ENCODE data around the gene TPCN1. TPM values are rescaled to one million over a fixed set of nuclear protein-coding genes. Genes with fewer than 3 reads are reported as not detected.

Gene TPCN1
- total and polyA plus RNA-seq, 11 donors: 22.6 to 136 (median 80.5) TPM

DNA sequence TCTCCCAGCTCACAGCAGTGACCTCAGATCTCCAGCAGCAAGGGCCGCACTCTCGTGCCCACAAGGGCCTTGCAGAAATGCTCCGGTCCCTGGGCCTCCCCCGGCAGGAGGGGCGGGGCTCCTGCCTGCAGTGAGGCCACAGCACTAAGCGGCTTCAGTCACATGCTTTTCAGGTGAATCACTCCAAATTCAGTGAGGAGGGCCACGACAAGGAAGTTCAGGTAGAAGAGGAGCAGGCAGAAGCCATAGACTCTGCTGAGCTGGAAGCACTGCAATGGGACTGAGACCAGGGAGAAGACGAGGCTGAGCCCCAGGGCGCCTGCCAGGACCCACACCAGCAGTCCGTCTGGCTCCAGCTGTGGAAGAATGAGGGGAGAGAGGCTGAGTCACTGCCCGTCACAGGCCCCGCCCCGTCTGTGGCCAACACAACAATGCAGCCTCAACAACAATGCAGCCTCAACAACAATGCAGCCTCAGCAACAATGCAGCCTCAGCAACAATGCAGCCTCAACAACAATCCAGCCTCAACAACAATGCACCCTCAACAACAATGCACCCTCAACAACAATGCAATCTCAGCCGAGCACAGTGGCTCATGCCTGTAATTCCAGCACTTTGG, 78.5 kb downstream of the TPCN1 start:
- no peaks in the 10 kb centered on the region for H3K9me3 ChIP-seq
- H3K27me3 ChIP-seq: no peaks in the 10 kb centered on the region
- H3K27ac ChIP-seq: peak overlapping the region; percentile 70 to 91 (median 84)
- peaks cover 0 to 53% (median 31%) of the 10 kb centered on the region in 12 donors for H3K4me1 ChIP-seq
- DNase-seq: peak; percentile 57 to 86 (median 82)
- peak; percentile 17 to 75 (median 54) for ATAC-seq
- no peak overlapping the region for H3K4me3 ChIP-seq
- TF ChIP-seq POLR2A (IDR thresholded peaks at IDR 0.05): no peak
- TF ChIP-seq, protein P1, sequence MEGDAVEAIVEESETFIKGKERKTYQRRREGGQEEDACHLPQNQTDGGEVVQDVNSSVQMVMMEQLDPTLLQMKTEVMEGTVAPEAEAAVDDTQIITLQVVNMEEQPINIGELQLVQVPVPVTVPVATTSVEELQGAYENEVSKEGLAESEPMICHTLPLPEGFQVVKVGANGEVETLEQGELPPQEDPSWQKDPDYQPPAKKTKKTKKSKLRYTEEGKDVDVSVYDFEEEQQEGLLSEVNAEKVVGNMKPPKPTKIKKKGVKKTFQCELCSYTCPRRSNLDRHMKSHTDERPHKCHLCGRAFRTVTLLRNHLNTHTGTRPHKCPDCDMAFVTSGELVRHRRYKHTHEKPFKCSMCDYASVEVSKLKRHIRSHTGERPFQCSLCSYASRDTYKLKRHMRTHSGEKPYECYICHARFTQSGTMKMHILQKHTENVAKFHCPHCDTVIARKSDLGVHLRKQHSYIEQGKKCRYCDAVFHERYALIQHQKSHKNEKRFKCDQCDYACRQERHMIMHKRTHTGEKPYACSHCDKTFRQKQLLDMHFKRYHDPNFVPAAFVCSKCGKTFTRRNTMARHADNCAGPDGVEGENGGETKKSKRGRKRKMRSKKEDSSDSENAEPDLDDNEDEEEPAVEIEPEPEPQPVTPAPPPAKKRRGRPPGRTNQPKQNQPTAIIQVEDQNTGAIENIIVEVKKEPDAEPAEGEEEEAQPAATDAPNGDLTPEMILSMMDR (IDR thresholded peaks at IDR 0.05): no peak
- peaks cover 0 to 68% (median 56%) of the 10 kb centered on the region in 9 donors for H3K36me3 ChIP-seq
- intact Hi-C loops (cut with DNase I): loop anchor here in 4 of 10 donors (5.0 to 10.0 kb wide), 4 partner anchors 67 to 105 kb away; partner anchors contain the start of gene TPCN1 (in 1 of the 4)
- 44 to 54% (median 48%) methylated on average over 14 of the region's 14 CpGs for WGBS, 4 donors

DNA sequence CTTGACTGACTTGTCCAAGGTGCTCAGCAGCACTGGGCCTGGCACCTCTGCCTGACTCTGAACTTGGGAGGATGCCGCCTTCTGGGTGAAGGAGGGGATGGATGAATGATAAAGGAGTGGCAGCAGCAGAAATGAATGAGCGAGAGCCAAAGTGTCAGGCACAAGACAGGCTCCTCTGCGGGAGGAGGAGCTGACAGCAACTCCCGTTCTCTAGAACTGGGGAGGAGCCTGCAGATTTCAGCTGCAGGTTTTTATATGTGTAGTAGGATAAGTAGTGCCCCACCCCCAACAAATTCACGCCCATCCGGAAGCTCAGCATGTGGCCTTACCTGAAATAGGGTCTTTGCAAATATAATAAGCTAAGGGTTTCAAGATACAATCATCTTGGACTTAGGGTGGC, 80.5 kb downstream of the TPCN1 start:
- Histone ChIP-seq H3K9me3 (no peaks in the 10 kb centered on the region), H3K4me3 (no peak overlapping the region), H3K36me3 (peaks cover 0 to 68% (median 56%) of the 10 kb centered on the region in 9 donors), H3K27me3 (no peaks in the 10 kb centered on the region), H3K4me1 (peaks cover 0 to 37% (median 29%) of the 10 kb centered on the region in 12 donors), H3K27ac (no peak overlapping the region)
- ATAC-seq: no peak
- no peak for DNase-seq
- intact Hi-C loops (cut with DNase I): no loop called here
- TF ChIP-seq, protein P1 (IDR thresholded peaks at IDR 0.05): no peak
- WGBS, 4 donors: 86 to 94% (median 90%) methylated on average over 6 of the region's 6 CpGs

- DNase-seq: no peak
- ATAC-seq: no peak
- Histone ChIP-seq H3K4me1 (peaks cover 0 to 30% (median 23%) of the 10 kb centered on the region in 12 donors), H3K36me3 (peaks cover 0 to 69% (median 54%) of the 10 kb centered on the region in 9 donors), H3K27ac (no peak overlapping the region), H3K4me3 (no peak overlapping the region), H3K9me3 (no peaks in the 10 kb centered on the region), H3K27me3 (no peaks in the 10 kb centered on the region)
- 81 to 95% (median 92%) methylated on average over 8 of the region's 8 CpGs for WGBS, 4 donors
- intact Hi-C loops (cut with DNase I): no loop called here
- TF ChIP-seq, protein P1 (IDR thresholded peaks at IDR 0.05): no peak
- TF ChIP-seq POLR2A (IDR thresholded peaks at IDR 0.05): no peak
Observed at GRCh38 chr12:113302466-113302865, 81.2 kb downstream of the TPCN1 start.

DNA sequence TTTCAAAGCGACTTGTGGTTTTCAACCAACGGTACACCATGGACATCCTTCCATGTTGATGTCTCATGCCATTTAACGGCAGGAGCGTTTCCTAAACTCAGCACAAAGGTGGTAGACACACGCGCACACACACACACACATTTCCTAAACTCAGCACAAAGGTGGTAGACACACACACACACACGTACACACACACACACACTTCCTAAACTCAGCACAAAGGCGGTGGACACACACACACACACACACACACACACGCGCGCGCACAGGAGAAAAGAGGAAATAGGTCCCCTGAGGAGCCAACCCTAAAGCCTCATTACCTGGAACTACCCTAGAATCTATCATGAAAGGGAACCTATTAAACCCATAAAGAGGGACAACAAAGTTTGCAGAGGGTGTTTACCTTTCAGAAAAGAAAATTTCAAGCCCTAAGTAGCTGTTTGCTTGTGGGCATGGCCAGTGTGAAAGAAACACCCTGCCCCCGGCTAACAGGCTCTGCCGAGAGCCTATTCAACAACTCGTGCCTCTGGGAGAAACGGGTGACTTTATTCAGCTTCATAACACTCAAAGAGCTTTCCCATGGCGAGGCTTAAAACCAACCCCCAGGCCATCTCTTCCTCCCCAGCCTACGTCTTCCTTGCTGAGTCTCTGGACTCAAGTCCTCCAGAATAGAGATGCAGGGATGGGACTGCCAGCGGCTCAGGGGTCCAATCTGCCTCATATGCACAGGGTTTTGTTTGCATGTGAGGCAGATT, 81.8 kb downstream of the TPCN1 start:
- intact Hi-C loops (cut with DNase I): no loop called here
- DNase-seq (peak in 1 of 5 donors; percentile 46), ATAC-seq (no peak)
- Histone ChIP-seq H3K9me3 (no peaks in the 10 kb centered on the region), H3K4me3 (no peak overlapping the region), H3K4me1 (peaks cover 0 to 24% (median 18%) of the 10 kb centered on the region in 12 donors), H3K27ac (no peak overlapping the region), H3K27me3 (no peaks in the 10 kb centered on the region), H3K36me3 (peaks cover 0 to 71% (median 55%) of the 10 kb centered on the region in 9 donors)
- 74 to 83% (median 78%) methylated on average over 17 to 19 of the region's 19 CpGs for WGBS, 4 donors
- TF ChIP-seq, protein P1 (IDR thresholded peaks at IDR 0.05): no peak
- no peak for TF ChIP-seq POLR2A (IDR thresholded peaks at IDR 0.05)
